Karpas-422 (cell line): ENCODE data around the gene ZNF32. TPM values are rescaled to one million over a fixed set of nuclear protein-coding genes. Genes with fewer than 3 reads are reported as not detected.

Source experiments
- DNase-seq: peaks from one replicate; pipeline ENCODE4 v3.0.0-alpha.2; 2015
- H2AFZ ChIP-seq: fragments of 200-600 bp; sonication (generic); 2 replicates; pipeline ENCODE4 v1.6.1; 2014; ENCODE audit warnings: antibody characterized with exemption, low read length, mixed read lengths
- H3K27ac ChIP-seq: fragments of 200-600 bp; sonication (generic); 2 replicates; pipeline ENCODE4 v1.5.1; 2014; ENCODE audit warnings: mild to moderate bottlenecking, low read length, moderate library complexity
- H3K27me3 ChIP-seq: fragments of 200-600 bp; sonication (generic); 2 replicates; pipeline ENCODE4 v1.6.1; 2014; ENCODE audit warnings: low read length, mixed read lengths
- H3K36me3 ChIP-seq: fragments of 200-600 bp; sonication (generic); 2 replicates; pipeline ENCODE4 v1.6.1; 2014; ENCODE audit warnings: low read length, mixed read lengths; ENCODE audit not compliant: insufficient read depth
- H3K4me1 ChIP-seq: fragments of 200-600 bp; sonication (generic); 2 replicates; pipeline ENCODE4 v1.6.1; 2014; ENCODE audit warnings: mild to moderate bottlenecking, low read length, mixed read lengths
- H3K4me2 ChIP-seq: fragments of 200-600 bp; sonication (generic); 2 replicates; pipeline ENCODE4 v1.6.1; 2014; ENCODE audit warnings: low read length, low read depth, mild to moderate bottlenecking; ENCODE audit not compliant: poor library complexity, severe bottlenecking
- H3K4me3 ChIP-seq: fragments of 200-600 bp; sonication (generic); 2 replicates; pipeline ENCODE4 v1.5.1; 2014; ENCODE audit warnings: mild to moderate bottlenecking, antibody characterized with exemption, low read length, mixed read lengths
- H3K79me2 ChIP-seq: fragments of 200-600 bp; sonication (generic); 2 replicates; pipeline ENCODE4 v1.6.1; 2014; ENCODE audit warnings: mild to moderate bottlenecking, low read length, mixed read lengths
- H3K9ac ChIP-seq: fragments of 200-600 bp; sonication (generic); 2 replicates; pipeline ENCODE4 v1.6.0; 2014; ENCODE audit warnings: low read length
- H3K9me2 ChIP-seq: fragments of 200-600 bp; sonication (generic), shearing (Covaris generic); replicated peaks from 2 replicates; pipeline ENCODE4 v1.6.0; 2014; ENCODE audit warnings: mild to moderate bottlenecking, low read length, moderate library complexity; ENCODE audit not compliant: insufficient read depth
- H3K9me3 ChIP-seq: fragments of 300-700, 200-600 bp; sonication (generic); 2 replicates; pipeline ENCODE4 v1.6.1; 2014; ENCODE audit warnings: low read length, mixed read lengths
- H4K20me1 ChIP-seq: fragments of 200-600 bp; sonication (generic); 2 replicates; pipeline ENCODE4 v1.6.1; 2014; ENCODE audit warnings: mild to moderate bottlenecking, antibody characterized with exemption, low read length, low read depth; ENCODE audit not compliant: insufficient read depth
- total RNA-seq: library from RNA; depleted of rRNA; stranded (reverse); fragments of >200 nt; shearing (Covaris generic); gene quantifications from 2 replicates; pipeline ENCODE4 v1.2.3, GENCODE V29; 2014; ENCODE audit warnings: low replicate concordance; rRNA removed

Gene ZNF32, protein sequence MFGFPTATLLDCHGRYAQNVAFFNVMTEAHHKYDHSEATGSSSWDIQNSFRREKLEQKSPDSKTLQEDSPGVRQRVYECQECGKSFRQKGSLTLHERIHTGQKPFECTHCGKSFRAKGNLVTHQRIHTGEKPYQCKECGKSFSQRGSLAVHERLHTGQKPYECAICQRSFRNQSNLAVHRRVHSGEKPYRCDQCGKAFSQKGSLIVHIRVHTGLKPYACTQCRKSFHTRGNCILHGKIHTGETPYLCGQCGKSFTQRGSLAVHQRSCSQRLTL
- total RNA-seq = 30.3 and 34.7 TPM in 2 replicates

DNA sequence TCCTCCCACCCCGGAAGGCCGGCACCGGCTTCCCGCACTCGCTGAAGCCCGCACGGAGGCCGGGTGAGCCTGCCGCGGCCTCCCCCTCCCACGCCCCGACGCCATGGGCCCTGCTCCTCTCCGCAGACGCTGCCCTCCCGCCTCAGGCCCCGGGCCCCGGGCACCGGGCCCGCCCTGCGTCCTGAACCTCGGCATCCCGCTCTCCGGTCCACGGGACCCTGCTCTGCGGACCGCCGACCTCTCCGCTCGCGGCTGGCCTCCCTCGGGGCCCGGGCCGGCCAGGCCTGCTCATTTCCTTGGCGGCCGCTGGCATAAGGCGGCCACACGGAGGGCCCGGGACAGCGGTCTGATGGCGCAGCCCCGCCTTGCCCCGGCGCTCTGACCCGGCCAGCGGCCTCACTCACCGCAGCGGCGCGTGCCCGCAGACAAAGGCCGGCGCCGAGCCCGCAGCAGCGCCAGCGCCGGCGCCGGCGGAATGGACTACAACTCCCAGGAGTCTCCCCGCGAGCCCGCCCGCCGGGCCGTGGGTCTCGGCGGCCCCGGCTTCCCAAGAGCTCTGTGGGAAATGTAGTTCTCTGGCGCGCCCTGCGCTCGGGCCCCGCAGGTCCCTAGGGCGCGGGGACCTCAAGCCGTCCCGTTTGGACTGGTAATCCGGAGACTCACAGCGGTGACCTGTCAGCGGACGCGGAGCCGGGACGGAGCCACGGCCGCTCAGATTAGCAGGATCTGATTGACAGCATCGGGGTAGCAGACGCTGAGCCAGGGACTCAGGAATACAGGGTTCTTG is at the start of gene ZNF32:
ZNF32 (minus strand) TSS at position 484 of the 787 bp plus-strand sequence. CDS start 2,748 bp downstream, outside the sequence.
- peak within 1 kb of the TSS; percentile 77 for H3K4me2 ChIP-seq
- H3K4me3 ChIP-seq = peak within 1 kb of the TSS; percentile 65
- H4K20me1 ChIP-seq = no peaks in the 10 kb centered on the region
- H3K9me3 ChIP-seq = peaks cover 36% of the 10 kb centered on the region
- no peaks in the 10 kb centered on the region for H3K9me2 ChIP-seq
- no peak within 1 kb of the TSS for H3K27ac ChIP-seq
- H3K36me3 ChIP-seq = peaks cover 31% of the 10 kb centered on the region
- no peaks in the 10 kb centered on the region for H3K27me3 ChIP-seq
- peak; percentile 92 for DNase-seq
- H3K79me2 ChIP-seq = no peaks in the 10 kb centered on the region
- peaks cover 18% of the 10 kb centered on the region for H3K4me1 ChIP-seq
- peak within 1 kb of the TSS; percentile 86 for H2AFZ ChIP-seq
- H3K9ac ChIP-seq = peak within 1 kb of the TSS; percentile 78

- H3K9ac ChIP-seq = no peak overlapping the region
- no peaks in the 10 kb centered on the region for H3K27me3 ChIP-seq
- H4K20me1 ChIP-seq = no peaks in the 10 kb centered on the region
- no peak overlapping the region for H3K27ac ChIP-seq
- H3K9me3 ChIP-seq = no peaks in the 10 kb centered on the region
- H2AFZ ChIP-seq = no peak overlapping the region
- no peak overlapping the region for H3K4me3 ChIP-seq
- H3K79me2 ChIP-seq = no peaks in the 10 kb centered on the region
- no peak overlapping the region for H3K4me2 ChIP-seq
- H3K4me1 ChIP-seq = no peaks in the 10 kb centered on the region
- no peaks in the 10 kb centered on the region for H3K36me3 ChIP-seq
- DNase-seq = no peak
- H3K9me2 ChIP-seq = no peaks in the 10 kb centered on the region
These were observed 49.5 kb upstream of the ZNF32 start for GRCh38 chr10:43698156-43698555.

DNA sequence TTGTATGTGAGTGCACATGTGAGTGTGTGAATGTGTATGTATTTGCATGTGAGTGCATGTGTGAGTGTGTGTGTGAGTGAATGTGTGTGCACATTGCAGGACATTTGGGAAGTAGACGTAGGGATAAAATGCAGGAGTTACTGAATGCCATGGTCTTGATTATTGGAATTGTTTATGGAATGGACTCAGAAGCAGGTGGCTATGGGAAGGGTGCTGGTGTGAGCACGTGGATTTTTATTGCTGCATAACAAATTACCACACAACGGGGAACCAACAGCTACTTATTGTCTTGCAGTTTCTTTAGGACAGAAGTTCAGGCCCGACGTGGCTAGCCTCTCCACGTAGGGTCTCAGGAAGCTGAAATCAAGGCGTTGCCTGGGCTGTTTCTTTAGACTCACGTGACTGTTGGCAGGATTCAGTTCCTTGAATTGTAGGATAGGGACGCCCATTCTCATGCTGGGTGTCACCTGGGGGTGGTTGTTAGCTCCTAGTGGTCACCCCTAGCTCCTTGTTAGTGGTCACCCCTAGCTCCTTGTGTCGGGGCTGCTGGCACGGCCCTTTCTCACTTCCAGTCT is 48.3 kb upstream of the ZNF32 start:
- no peaks in the 10 kb centered on the region for H3K9me2 ChIP-seq
- no peaks in the 10 kb centered on the region for H4K20me1 ChIP-seq
- no peaks in the 10 kb centered on the region for H3K4me1 ChIP-seq
- no peak overlapping the region for H3K27ac ChIP-seq
- no peak overlapping the region for H3K9ac ChIP-seq
- H2AFZ ChIP-seq = no peak overlapping the region
- H3K79me2 ChIP-seq = no peaks in the 10 kb centered on the region
- no peak overlapping the region for H3K4me3 ChIP-seq
- no peaks in the 10 kb centered on the region for H3K27me3 ChIP-seq
- no peak for DNase-seq
- no peaks in the 10 kb centered on the region for H3K9me3 ChIP-seq
- no peak overlapping the region for H3K4me2 ChIP-seq
- no peaks in the 10 kb centered on the region for H3K36me3 ChIP-seq

DNA sequence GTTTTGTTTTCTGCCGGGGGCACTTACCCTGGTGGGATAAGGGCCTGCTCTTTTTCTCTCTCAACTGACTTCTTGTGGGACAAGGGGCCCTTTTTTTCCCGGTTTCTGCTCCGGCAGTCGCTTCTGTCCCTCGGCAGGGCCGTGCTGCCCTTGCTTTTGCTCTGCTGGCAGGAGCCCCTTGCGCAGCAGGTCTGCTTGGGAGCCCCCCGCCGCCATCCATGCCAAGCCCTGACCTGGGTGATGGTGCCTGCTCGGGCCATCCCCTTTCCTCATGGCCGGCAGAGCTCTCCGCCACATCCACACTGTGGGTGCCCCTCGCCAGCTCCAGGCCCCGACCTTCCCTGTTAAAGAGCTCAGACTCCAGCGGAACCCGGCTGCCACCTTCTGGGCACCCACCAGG is 47.0 kb upstream of the ZNF32 start:
- Histone ChIP-seq H3K27me3 (no peaks in the 10 kb centered on the region), H3K9me3 (no peaks in the 10 kb centered on the region), H3K79me2 (no peaks in the 10 kb centered on the region), H3K4me3 (no peak overlapping the region), H3K4me1 (no peaks in the 10 kb centered on the region), H3K36me3 (no peaks in the 10 kb centered on the region), H3K4me2 (no peak overlapping the region), H2AFZ (no peak overlapping the region), H4K20me1 (no peaks in the 10 kb centered on the region), H3K27ac (no peak overlapping the region), H3K9me2 (no peaks in the 10 kb centered on the region), H3K9ac (no peak overlapping the region)
- DNase-seq = no peak

DNA sequence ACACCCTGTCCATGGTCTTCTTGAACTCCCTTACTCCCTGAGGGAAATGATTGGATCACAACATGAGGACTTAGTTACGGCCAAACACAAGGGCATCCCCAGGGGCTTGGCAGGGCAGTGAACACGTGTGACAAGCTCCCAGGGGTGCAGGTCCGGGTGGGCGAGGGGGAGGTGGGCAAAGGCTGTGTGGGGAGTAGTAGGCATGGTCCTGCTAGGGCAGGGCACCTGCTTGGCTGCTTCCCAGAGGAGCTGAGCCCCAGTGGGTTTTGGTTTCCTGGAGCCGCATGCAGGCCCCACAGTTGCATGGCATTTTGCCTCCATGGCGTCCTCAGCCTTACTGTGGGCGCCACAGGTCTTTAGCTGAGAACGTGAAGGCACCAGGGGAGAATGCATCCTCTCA is 46.6 kb upstream of the ZNF32 start:
- Histone ChIP-seq H3K9me2 (no peaks in the 10 kb centered on the region), H3K9me3 (no peaks in the 10 kb centered on the region), H3K36me3 (no peaks in the 10 kb centered on the region), H2AFZ (no peak overlapping the region), H3K4me3 (no peak overlapping the region), H3K4me2 (no peak overlapping the region), H3K27ac (no peak overlapping the region), H4K20me1 (no peaks in the 10 kb centered on the region), H3K4me1 (0 out of 2 replicates have a peak, but pooled peaks cover under 1% of the 10 kb centered on the region), H3K9ac (no peak overlapping the region), H3K27me3 (no peaks in the 10 kb centered on the region), H3K79me2 (no peaks in the 10 kb centered on the region)
- no peak for DNase-seq

DNA sequence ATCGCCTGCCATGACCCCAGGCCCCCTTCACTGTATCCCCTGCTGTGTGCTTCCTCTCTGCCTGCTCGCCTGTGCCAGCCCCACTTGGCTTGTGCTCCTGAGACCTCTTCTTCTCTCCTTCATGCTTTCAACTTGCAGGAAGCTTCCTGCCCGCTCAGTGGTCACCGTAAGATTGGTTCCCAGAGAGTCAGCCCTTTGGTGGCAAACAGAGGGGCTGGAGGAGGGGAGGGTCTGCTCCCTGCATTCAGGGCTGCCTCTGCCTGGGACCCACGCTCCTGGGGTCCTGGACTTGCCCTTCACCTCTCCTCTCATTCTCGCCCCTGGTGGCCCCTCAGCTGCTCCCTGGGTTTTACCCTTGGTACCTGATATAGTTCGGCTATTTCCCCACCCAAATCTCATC is 45.8 kb upstream of the ZNF32 start:
- H3K79me2 ChIP-seq = no peaks in the 10 kb centered on the region
- no peak overlapping the region for H3K4me2 ChIP-seq
- no peaks in the 10 kb centered on the region for H3K27me3 ChIP-seq
- peaks cover 5% of the 10 kb centered on the region; the same call in 1 of the 2 replicates for H3K4me1 ChIP-seq
- H2AFZ ChIP-seq = no peak overlapping the region
- H3K9ac ChIP-seq = no peak overlapping the region
- no peak for DNase-seq
- no peaks in the 10 kb centered on the region for H3K9me3 ChIP-seq
- no peaks in the 10 kb centered on the region for H3K36me3 ChIP-seq
- no peaks in the 10 kb centered on the region for H3K9me2 ChIP-seq
- no peak overlapping the region for H3K4me3 ChIP-seq
- no peaks in the 10 kb centered on the region for H4K20me1 ChIP-seq
- H3K27ac ChIP-seq = no peak overlapping the region

GRCh38 chr10:43693602-43694001 is 44.9 kb upstream of the ZNF32 start:
- no peak for DNase-seq
- H4K20me1 ChIP-seq = no peaks in the 10 kb centered on the region

More at GRCh38 chr10:43693602-43694001, 44.9 kb upstream of the ZNF32 start:
- H3K27ac ChIP-seq = no peak overlapping the region
- H3K4me1 ChIP-seq = peaks cover 5% of the 10 kb centered on the region; the same call in 1 of the 2 replicates
- H3K9me2 ChIP-seq = no peaks in the 10 kb centered on the region
- no peaks in the 10 kb centered on the region for H3K9me3 ChIP-seq
- no peaks in the 10 kb centered on the region for H3K36me3 ChIP-seq
- no peaks in the 10 kb centered on the region for H3K27me3 ChIP-seq
- H2AFZ ChIP-seq = no peak overlapping the region
- no peak overlapping the region for H3K9ac ChIP-seq
- no peaks in the 10 kb centered on the region for H3K79me2 ChIP-seq
- H3K4me3 ChIP-seq = no peak overlapping the region
- H3K4me2 ChIP-seq = no peak overlapping the region
